Measurements from ENCODE around the gene DIAPH1.
A peak's percentile ranks its signal among the peaks of the same experiment; 100 is the strongest.

The DIAPH1 gene

DNA sequence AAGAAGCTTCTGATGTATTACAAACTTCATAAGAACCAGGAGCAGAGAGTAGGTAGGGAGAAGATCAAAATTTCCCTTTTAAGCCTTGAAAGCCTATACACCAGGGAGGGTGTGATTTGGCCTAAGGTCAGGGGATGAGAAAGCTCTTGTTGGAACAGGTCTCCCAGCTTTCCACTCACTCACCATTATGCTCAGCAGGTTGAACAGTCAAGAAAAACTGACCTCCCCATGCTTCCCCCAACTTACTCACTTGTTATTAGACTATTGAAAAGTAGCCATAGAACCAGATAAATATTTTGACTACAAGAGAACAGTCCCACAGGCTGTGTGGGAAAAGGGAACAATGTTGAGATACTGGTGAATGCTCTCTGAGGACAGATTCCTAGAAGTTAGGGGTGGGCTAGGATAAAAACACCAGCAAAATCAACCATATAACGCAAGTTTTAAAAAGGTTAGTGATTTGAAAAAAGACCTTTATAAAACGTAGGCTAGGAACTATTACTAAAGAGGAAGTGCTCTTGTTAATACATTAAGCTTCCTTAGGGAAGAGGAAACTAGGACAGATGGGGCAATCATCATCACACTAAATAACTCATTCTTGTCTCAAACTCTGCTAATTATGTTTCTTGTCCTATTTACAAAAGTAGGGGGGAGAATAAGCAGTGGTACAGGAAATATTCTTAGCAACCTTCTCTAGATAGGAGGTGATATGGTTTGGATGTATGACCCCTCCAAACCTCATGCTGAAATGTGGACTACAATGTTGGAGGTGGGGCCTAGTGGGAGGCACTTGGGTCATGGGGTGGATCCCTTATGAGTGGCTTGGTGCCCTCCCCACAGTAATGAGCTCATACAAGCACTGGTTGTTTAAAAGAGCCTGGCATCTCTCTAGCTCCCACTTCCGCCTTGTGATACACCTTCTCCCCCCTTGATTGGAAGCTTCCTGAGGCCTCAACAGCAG is 98.9 kb downstream of the DIAPH1 start:
- no peak for DNase-seq (ENCODE audit: low read depth)

- DNase-seq (ENCODE audit: low read depth): no peak
Measured at GRCh38 chr5:141518618-141519015, 100.2 kb downstream of the DIAPH1 start.

- no peak for DNase-seq (ENCODE audit: low read depth)
Measured at GRCh38 chr5:141517880-141518617, 100.8 kb downstream of the DIAPH1 start.

- DNase-seq (ENCODE audit: low read depth): no peak
Measured at GRCh38 chr5:141517312-141517711, 101.5 kb downstream of the DIAPH1 start.

DNA sequence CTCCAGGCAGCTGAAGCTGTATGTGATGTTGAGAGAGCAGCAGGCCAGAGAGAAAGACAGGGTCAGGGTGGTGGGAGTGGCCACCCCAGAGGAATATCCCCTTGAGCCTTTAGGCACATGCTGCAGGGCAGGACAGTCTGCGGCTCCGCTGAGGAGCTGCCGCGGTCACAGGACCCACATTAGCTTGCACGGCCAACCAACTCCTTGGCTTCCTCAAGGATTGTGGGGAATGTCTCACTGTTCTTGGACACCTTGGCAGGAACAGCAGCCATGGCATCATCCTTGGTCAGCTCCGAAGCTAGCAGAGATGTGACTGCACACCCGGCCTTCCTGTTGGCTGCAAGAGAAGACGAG is 102.2 kb downstream of the DIAPH1 start:
- DNase-seq (ENCODE audit: low read depth): no peak

DNA sequence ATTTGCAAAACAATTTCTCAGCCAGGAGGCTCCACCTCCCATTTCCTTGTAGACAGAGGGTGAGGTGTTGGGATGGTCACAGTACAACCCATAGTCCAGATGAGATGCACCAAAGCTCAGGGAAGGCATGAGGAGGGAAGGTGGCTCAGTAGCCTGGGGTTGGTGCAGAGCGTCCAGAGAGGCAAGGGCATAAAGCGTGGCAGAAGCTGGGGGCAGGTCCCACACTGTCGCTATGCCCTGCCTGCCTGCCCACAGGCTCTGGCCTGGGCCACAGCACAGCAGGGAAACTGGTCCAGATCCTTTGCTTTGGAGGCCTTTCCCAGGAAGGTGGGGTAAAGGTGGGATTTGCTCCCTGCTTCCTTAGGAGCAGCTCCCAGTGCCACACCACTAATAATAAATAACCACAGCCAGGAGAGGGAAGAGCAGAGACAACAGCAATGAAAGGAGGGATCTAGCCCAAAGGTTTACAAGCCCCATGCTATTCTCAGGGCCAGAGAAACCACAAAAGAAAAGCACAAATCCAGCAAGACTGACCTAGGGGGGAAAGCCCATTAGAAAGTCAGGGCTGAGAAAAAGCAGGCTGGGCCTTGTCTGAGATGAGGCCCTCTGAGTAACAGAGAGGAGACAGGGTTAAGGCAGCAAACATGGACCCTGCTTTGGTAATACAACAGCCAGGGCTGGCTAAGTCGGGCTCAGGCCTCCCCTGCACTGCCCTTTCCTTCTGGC is 102.7 kb downstream of the DIAPH1 start:
- DNase-seq (ENCODE audit: low read depth): no peak

GRCh38 chr5:141515141-141515540 is 103.7 kb downstream of the DIAPH1 start:
- DNase-seq (ENCODE audit: low read depth): no peak

GRCh38 chr5:141514330-141515133 is 104.3 kb downstream of the DIAPH1 start:
- DNase-seq (ENCODE audit: low read depth): no peak

- peak; percentile 19 for DNase-seq (ENCODE audit: low read depth)
Measured at GRCh38 chr5:141513627-141514329, 105.0 kb downstream of the DIAPH1 start.

GRCh38 chr5:141512911-141513626 is 105.7 kb downstream of the DIAPH1 start:
- no peak for DNase-seq (ENCODE audit: low read depth)

- peak; percentile 76 for DNase-seq (ENCODE audit: low read depth)
Measured at GRCh38 chr5:141512390-141512910, 106.3 kb downstream of the DIAPH1 start.

GRCh38 chr5:141511771-141512325 is 107.0 kb downstream of the DIAPH1 start:
- DNase-seq (ENCODE audit: low read depth): no peak

GRCh38 chr5:141510850-141511601 is 107.8 kb downstream of the DIAPH1 start:
- no peak for DNase-seq (ENCODE audit: low read depth)

DNA sequence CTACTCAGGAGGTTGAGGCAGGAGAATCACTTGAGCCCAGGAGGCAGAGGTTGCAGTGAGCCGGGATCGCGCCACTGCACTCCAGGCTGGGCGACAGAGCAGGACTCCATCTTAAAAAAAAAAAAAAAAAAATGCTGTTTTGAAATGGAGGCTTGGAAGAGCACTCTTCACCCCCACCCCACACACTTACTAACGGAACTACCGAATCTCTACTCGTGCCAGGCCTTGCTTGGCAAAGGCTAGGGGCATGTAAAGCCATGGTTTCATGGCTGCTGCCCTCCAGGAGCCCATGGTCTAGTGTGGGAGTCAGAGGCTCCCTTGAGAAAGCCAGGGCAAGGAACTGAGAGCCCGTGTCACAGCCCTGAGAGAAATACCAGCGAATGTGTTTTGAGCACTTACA is 108.6 kb downstream of the DIAPH1 start:
- DNase-seq (ENCODE audit: low read depth): no peak

DNA sequence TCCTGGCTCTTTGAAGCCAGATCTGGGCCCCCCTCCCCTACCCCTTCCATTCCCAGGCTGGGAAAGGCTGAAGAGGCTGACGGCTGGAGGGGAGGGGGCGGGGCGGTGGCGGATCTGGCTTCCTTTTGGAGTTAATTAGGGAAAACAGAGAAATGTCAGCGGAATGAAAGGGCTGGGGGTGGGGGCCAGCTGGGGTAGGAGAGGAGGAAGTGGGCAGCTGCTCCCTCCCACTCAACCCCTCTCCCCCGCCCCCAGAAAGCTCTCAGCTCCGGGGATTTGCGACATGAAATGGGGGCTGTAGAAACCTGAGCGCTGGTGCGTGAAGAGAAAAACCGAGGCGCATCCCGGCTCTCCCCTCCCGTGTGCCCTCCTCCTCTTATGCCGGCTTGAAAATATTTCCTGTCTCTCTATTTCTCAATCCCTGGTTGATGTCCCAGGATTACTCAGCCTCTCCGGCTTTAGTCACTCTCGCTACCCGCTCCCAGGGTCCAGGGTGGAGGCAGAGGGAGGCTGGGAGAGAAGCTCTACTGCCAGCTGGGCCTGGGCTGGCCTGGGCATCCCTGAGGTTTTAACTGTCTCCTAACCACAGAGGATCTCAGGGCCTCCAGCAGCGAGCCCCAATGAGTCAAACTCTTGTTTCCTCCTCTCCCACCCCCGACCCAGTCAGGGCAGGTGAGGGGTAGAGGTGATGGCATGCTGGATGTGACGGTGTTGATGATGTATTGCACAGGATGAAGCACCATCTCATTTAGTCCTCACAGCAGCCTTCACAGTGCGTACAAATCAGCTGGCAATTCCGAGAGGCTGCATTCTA is 109.8 kb downstream of the DIAPH1 start:
- DNase-seq (ENCODE audit: low read depth): no peak

GRCh38 chr5:141508440-141508797 is 110.4 kb downstream of the DIAPH1 start:
- no peak for DNase-seq (ENCODE audit: low read depth)

GRCh38 chr5:141507387-141508091 is 111.3 kb downstream of the DIAPH1 start:
- DNase-seq (ENCODE audit: low read depth): no peak
